Middle frontal gyrus (tissue), 1 donor: Measurements from ENCODE around the gene MDH1.
"Not testable (repeated sequence)": the region's sequence is repeated elsewhere in the genome, so short reads cannot be mapped to it uniquely, and the experiment has no call there.

Source experiments
- DNase-seq: peaks from one replicate; pipeline ENCODE4 v3.0.0-alpha.2; 2015; ENCODE audit warnings: low spot score; ENCODE audit errors: extremely low spot score

MDH1 gene

DNA sequence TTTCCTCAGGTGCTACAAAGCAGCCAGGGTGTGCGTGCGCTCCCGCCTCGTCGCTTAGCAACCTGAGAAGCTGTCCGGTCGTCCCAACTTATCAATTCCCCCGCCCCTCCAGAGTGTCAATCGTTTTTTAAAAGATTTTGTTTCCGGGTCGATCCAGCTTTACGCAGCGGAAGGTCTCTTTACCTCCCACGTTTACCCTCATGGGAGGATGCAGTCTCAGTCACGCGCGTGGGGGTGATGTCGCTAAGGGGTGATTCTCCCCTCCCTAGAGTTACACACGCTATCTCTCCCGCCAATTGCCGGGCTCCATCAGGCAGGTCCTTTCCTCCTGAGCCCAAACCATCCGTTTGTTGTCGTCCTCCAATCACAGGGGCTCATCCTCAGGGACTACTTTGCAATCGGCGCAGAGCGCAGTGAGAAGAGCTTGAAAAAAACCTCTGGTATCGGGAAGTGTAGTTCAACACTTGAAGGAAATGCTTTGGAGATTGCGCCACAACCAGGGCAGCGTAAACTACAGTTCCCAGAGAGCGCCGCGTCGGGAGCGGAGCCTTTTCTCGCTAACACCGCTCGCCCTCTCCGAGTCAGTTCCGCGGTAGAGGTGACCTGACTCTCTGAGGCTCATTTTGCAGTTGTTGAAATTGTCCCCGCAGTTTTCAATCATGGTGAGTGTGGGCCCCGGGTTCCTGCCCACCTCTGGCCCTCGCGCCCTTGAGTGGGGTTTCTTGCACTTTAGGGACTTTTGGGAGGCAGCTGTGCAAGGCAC lies at the start of gene MDH1, which contains the start of gene WDPCP:
Gene MDH1, plus strand, starts transcription at position 579 of the 763 bp plus-strand sequence. Its CDS starts 81 bp downstream, at position 660.
Gene WDPCP, minus strand, starts transcription at position 93 of the 763 bp plus-strand sequence. CDS start 206 bp downstream, outside the sequence.
- peak; percentile 99 for DNase-seq

DNA sequence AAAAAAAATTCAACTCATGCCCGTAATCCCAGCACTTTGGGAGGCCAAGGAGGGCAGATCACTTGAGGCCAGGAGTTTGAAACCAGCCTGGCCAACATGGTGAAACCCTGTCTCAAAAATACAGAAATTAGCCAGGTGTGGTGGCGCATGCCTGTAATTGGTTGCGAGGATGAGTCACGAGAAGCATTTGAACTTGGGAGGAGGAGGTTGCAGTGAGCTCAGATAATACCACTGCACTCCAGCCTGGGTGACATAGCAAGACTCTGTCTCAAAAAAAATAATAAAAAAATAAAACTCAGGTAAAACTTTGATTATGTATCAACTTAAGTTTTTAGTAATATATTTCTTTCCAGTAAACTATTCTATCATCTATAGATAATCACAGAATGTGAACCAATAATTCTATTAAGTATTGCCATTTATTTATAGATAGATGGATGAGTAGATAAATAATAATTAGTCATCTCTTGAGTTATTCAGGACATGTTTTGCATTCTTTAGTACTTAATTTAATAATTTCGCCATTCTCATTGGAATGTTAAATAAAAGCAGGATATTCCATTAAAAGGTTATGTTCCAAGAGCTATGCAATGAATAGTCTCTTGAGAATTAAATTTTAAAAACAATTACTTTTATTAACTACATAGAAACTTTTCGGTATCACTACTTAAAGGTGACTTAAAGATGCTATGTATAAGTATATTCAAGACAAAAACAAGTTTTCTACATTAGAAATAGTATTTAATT lies 49.2 kb upstream of the MDH1 start:
- DNase-seq, result no peak

- DNase-seq, result no peak
Observed at GRCh38 chr2:63544017-63544627, 44.6 kb upstream of the MDH1 start.

DNA sequence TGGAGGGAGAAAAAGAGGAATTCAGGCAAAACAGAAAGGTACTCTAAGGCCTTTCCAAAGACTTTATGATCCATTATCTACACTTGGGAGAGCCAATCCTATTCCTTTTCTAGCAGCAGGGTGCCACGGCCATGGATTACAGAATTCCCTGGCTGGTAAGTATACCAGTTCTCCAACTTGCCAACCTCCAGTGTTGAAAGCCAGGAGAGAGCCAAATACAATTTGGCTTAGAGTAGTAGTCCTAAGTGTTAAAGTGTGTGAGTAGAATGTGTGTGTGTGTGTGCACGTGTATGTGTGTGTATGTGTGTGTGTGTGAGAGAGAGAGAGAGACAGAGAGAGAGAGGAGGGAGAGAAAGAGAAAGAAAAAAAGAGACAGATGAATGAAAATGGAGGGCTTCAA lies 43.7 kb upstream of the MDH1 start:
- no peak for DNase-seq

DNA sequence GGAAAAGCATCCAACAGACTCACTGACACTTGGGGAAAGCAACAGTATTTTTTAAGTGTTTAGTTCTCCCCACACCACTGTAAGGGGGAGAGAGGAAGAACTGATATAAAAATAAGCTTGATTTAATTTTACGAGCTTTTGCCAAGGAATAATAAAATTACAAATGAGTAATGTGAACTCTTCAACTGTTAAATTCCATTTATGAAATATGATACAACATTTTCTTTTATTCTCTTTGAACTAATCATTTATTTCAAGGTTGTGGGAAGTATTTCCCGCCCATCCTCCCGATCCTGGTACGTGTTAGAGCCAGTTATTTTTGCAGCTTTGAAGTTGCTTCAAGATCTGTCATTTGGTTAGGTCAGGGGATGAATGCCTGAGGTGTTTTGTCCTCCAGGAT lies 35.7 kb upstream of the MDH1 start:
- no peak for DNase-seq

DNA sequence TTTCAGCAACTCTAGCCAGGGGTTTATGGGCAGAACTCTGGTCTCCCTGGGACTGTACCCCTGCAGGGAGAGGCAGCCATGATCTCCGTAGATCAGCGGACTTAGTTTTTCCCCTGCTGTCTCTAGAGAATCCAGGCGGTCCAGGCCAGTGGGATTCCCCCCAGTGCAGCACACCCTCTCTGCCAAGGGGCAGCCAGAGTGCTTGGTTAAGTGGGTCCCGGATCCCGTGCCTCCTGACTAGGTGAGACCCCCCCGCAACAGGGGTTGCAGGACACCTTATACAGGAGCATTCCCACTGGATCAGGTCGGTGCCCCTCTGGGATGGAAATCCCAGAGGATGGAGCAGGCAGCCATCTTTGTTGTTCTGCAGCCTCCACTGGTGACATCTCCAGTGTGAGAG lies 33.5 kb upstream of the MDH1 start:
- no peak for DNase-seq

- DNase-seq, result no peak
Observed at GRCh38 chr2:63555931-63556330, 32.8 kb upstream of the MDH1 start.

GRCh38 chr2:63557819-63558218 lies 30.9 kb upstream of the MDH1 start:
- DNase-seq, result not testable (repeated sequence)

DNA sequence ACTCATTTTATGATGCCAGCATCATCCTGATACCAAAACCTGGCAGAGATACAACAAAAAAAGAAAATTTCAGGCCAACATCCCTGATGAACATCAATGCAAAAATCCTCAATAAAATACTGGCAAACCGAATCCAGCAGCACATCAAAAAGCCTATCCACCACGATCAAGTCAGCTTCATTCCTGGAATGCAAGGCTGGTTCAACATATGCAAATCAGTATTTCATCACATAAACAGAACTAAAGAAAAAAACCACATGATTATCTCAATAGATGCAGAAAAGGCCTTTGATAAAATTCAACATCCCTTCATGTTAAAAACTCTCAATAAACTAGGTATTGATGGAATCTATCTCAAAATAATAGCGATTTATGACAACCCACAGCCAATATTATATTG lies 29.8 kb upstream of the MDH1 start:
- DNase-seq, result not testable (repeated sequence)

- no peak for DNase-seq
Observed at GRCh38 chr2:63562751-63563150, 26.0 kb upstream of the MDH1 start.

GRCh38 chr2:63569740-63570139 lies 19.0 kb upstream of the MDH1 start:
- no peak for DNase-seq

DNA sequence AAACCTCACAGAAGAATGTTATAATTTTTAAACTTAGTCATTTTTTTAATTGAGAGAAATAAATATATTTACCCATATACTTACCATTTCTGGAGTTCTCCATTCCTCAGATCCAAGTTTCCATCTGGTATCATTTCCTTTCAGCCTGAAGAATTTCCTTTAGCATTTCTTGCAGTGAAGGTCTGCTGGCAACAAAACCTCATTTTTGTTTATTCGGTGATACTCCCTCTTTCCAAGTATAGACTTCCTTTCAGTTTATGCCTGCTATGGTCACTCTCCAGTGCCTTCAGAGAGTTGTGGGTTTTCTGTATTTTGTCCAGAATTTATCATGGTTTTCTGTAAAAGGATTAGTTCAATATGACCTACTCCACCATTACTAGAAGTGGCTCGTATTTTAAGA lies 17.5 kb upstream of the MDH1 start:
- DNase-seq, result no peak

- no peak for DNase-seq
Observed at GRCh38 chr2:63572001-63572400, 16.8 kb upstream of the MDH1 start.

GRCh38 chr2:63573026-63573425 lies 15.7 kb upstream of the MDH1 start:
- not testable (repeated sequence) for DNase-seq

GRCh38 chr2:63573726-63574345 lies 14.9 kb upstream of the MDH1 start:
- not testable (repeated sequence) for DNase-seq

DNA sequence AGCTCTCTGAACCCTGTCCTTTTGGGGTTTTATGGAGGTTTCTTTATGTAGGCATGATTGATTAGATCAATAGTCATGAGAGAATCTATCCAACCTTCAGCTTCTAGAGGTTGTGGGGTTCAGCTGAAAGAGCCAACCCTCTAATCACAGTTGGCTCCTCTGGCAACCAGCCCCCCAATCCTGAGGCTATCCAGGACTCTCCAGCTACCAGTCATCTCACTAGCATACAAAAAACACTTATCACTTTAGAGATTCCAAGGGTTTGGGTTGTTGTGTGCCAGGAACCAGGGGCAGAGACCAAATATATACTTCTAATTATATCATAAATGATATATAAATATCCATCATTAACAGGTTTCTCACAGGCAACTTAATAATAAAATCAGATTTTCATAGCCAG lies 12.2 kb upstream of the MDH1 start:
- DNase-seq, result no peak

- DNase-seq, result no peak
Observed at GRCh38 chr2:63578767-63579166, 10.0 kb upstream of the MDH1 start.

GRCh38 chr2:63580651-63581297 lies 8.0 kb upstream of the MDH1 start:
- no peak for DNase-seq

- DNase-seq, result no peak
Observed at GRCh38 chr2:63581298-63581961, 7.3 kb upstream of the MDH1 start.

GRCh38 chr2:63582873-63583272 lies 5.9 kb upstream of the MDH1 start:
- DNase-seq, result no peak
